Daoy (cell line): ENCODE measurements around the gene SEMA4B. TPM values are rescaled to one million over a fixed set of nuclear protein-coding genes. Genes with fewer than 3 reads are reported as not detected.
"Not testable (repeated sequence)": the region's sequence is repeated elsewhere in the genome, so short reads cannot be mapped to it uniquely, and the experiment has no call there.

Source experiments
- DNase-seq: peaks from one replicate; pipeline ENCODE4 v3.0.0-alpha.2; 2015; ENCODE audit warnings: low read depth
- total RNA-seq: library from RNA; depleted of rRNA; stranded (reverse); fragments of >200 nt; shearing (Covaris generic); gene quantifications from 2 replicates; pipeline ENCODE4 v1.2.3, GENCODE V29; 2014

Gene SEMA4B
- total RNA-seq, 1 experiment from 2014 or later: 16.2 TPM

- DNase-seq: no peak
Observed at GRCh38 chr15:90178468-90179435, 22.4 kb upstream of the SEMA4B start.

GRCh38 chr15:90181776-90182175, 19.4 kb upstream of the SEMA4B start:
- DNase-seq: no peak

GRCh38 chr15:90184119-90184785, 16.9 kb upstream of the SEMA4B start:
- peak; percentile 61 for DNase-seq

DNA sequence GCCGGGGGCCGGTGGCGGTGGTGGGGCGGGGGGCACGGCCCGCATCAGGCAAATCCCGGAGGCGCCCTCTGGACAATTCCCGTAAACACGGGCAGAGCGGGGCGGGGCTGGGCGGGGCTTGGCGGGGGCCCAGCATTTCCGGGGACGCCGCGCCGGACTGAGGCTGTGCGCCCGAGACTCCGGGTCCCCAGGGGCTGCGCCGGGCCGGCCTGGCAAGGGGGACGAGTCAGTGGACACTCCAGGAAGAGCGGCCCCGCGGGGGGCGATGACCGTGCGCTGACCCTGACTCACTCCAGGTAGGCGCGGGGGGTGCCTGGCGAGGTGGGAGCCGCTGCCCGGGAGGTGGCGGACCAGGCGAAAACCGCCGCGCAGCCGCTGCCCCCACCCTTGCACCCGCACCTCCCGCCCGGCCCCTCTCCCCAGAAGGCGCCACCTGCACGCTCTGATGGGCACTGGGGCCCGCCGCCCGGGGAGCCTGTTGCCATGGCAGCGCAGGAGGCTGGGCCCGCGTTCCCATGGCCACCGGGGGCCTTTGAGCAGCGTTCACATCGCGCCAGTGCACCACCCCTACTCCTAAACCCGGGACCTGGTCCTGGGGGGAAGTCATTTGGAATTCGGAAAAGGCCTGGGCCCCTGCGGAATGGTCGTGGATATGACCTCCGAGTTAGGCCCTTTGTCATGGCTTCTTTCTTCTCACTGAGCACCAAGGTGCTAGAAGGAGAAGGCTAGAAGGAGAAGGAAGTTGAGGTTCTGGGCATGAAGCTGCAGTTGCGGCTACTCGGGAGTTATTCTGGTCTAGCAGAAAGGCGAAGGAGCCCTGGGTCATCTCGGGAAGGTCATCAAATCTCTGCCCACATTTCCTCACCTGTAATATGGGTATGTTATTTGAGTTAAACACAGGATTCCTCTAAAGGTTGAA, 16.1 kb upstream of the SEMA4B start:
- peak; percentile 56 for DNase-seq

GRCh38 chr15:90187257-90187868, 13.8 kb upstream of the SEMA4B start:
- DNase-seq: no peak

DNA sequence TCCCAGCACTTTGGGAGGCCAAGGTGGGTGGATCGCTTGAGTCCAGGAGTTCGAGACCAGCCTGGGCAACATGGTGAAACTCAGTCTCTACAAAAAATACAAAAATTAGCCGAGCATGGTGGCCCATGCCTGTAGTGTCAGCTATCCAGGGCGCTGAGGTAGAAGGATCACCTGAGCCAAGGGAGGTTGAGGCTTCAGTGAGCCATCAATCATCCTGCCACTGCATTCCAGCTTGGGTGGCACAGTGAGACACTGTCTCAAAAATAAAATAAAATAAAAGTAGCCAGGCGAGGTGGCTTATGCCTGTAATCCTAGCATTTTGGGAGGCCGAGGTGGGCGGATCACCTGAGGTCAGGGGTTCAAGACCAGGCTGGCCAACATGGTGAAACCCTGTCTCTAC, 13.1 kb upstream of the SEMA4B start:
- DNase-seq: not testable (repeated sequence)

- no peak for DNase-seq
Observed at GRCh38 chr15:90188914-90189748, 12.0 kb upstream of the SEMA4B start.

DNA sequence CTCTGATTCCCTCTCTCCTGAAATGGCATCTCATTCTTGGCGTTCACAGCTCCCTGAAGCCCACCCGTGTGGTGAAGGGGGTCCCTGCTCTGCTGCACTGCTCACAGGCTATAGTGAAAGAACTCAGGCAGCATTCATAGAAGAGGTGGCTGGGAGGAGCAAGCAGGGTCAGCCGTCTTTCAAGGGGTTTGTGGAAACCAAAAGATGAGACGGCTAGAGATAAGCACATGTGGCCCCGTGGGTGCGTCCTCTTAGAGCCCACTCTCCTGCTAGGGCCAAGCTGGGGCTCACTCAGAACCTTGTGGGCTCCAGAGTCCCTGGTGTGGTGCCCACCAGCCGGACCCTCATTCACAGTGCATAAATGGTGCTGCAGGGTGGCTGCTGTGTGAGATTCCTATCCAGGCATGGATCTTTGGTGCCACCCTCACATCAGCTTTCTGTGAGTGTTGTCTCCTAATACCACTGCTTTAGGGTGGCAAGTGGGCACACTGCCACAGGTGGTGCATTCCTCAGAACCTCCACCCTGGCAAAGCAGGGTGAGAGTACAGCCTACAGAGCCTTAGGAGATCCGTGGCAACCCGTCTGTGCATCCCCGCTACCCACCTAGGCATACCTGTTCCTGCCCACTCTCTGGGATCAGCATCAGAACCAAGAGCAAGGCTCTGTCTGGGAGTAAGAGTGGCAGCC, 11.2 kb upstream of the SEMA4B start:
- DNase-seq: no peak

DNA sequence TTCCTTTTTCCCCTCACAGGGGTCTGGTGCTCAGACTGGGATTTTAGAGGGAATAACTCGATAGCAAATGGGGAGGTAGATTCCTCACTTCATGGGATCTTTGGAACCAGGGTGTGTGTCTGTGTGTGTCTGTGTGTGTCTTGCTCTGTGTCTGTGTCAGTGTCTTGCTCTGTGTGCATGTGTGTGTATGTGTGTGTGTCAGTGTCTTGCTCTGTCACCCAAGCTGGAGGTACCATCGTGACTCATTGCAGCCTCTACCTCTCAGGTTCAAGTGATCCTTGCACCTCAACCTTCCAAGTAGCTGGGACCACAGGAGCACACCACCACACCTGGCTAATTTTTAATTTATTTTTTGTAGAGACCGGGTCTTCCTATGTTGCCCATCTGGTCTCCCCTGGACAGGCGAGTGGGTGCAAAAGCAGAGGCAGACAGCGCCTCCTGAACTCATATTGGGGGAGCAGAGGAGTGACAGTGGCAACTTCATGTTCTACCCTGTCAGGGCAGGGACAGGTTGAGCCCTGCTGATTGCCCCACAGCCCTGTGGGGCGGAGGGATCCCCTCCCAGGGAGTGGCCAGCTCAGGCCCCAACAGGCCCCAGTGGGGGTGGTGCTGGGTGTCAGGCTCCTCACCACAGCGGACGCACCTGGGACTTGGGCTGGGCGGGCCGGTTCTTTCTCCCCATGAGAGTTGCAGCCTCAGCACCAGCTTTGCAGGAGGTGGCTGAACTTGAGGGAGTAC, 10.4 kb upstream of the SEMA4B start:
- no peak for DNase-seq

DNA sequence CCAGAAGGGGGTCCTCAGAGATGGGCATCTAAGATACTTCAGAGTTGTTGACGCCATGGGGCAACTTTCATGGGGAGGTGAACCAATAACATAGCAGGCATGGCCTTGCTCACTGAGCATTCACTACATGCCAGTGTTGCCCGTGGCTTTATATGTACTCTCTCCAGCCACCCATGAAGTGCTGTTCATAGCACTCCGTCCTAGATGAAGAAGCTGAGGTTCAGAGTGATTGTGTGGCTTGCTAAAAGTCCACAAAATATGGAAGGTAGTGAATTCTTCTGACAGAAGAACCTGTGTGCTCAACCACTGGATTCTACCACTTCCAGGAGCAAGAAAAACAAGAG, 9.8 kb upstream of the SEMA4B start:
- no peak for DNase-seq

- DNase-seq: peak; percentile 60
Observed at GRCh38 chr15:90191794-90192509, 9.2 kb upstream of the SEMA4B start.

- DNase-seq: no peak
Observed at GRCh38 chr15:90192961-90193786, 8.0 kb upstream of the SEMA4B start.

DNA sequence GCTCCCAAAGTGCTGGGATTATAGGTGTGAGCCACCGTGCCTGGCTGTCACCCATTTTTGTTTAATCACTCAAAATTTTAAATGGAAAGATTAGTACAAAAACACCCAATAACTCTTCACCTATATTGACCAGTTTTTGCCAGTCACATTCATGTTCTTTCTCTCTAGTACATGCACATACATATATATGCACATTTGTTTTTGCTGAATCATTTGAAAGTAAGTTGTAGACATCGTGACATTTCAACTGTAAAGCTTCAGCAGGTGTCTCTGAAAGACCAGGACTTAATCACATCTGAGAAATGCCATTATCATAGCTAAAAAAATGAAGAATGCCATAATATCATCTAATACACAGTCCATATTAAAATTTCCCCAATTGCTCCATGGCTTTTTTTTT, 6.5 kb upstream of the SEMA4B start:
- DNase-seq: no peak

GRCh38 chr15:90200534-90201129, 498 bp upstream of the SEMA4B start:
- DNase-seq: no peak

- DNase-seq: no peak
Observed at GRCh38 chr15:90201944-90202375, 830 bp downstream of the SEMA4B start.

- DNase-seq: no peak
Observed at GRCh38 chr15:90202929-90203328, 1.8 kb downstream of the SEMA4B start.

GRCh38 chr15:90203473-90203872, 2.3 kb downstream of the SEMA4B start:
- no peak for DNase-seq
